Breast epithelium (tissue), 4 donors: ENCODE data around the gene SLC9A5. TPM values are rescaled to one million over a fixed set of nuclear protein-coding genes. Genes with fewer than 3 reads are reported as not detected.

Experiments used
- DNase-seq, 2 donors: peaks; one replicate each; pipeline ENCODE4 v3.0.0-alpha.2; 2019; ENCODE audit warnings: low spot score in 2 of 2
- H3K27ac ChIP-seq, 2 donors: fragments of 200-600 bp; sonication (generic) in 1 of 2; one replicate each; pipeline ENCODE4 v1.5.1; 2016 to 2019; ENCODE audit warnings: mild to moderate bottlenecking in 1 of 2
- H3K27me3 ChIP-seq, 2 donors: fragments of 200-600 bp; sonication (generic) in 1 of 2; one replicate each; pipeline versions ENCODE4 v1.5.1 to v1.6.0; 2017 to 2019; ENCODE audit warnings: control low read depth in 1 of 2, mild to moderate bottlenecking in 1 of 2
- H3K36me3 ChIP-seq: fragments of 200-600 bp; one replicate; pipeline ENCODE4 v1.5.1; 2019
- H3K4me1 ChIP-seq, 2 donors: fragments of 200-600 bp; sonication (generic); one replicate each; pipeline ENCODE4 v1.5.1; 2016 to 2019; ENCODE audit warnings: control low read depth in 1 of 2
- H3K4me3 ChIP-seq, 3 donors: fragments of 200-600 bp; sonication (generic); 1 replicate in 2 of 3; 2 replicates in 1 of 3; pipeline ENCODE4 v1.5.1; 2016 to 2019; ENCODE audit warnings: mild to moderate bottlenecking in 3 of 3, moderate library complexity in 2 of 3
- H3K9me3 ChIP-seq, 2 donors: fragments of 200-600 bp; sonication (generic) in 1 of 2; one replicate each; pipeline ENCODE4 v1.5.1; 2016 to 2019; ENCODE audit warnings: control low read depth in 1 of 2
- CTCF ChIP-seq, 3 donors: fragments of 450-650 bp; IDR thresholded peaks; one replicate each; pipeline ENCODE4 v1.5.1; 2016 to 2017; ENCODE audit warnings: antibody characterized with exemption in 3 of 3, mild to moderate bottlenecking in 3 of 3, moderate library complexity in 3 of 3
- POLR2A ChIP-seq: fragments of 450-650 bp; IDR thresholded peaks from one replicate; pipeline ENCODE4 v1.6.1; 2016; ENCODE audit warnings: antibody characterized with exemption, mild to moderate bottlenecking, moderate library complexity
- POLR2AphosphoS5 ChIP-seq, 3 donors: sonication (generic); formaldehyde crosslinking; IDR thresholded peaks; one replicate each; pipeline ENCODE4 v1.6.1; 2017; ENCODE audit warnings: antibody characterized with exemption in 3 of 3
- intact Hi-C: fragments of 100-400 bp; cut with DNase I; formaldehyde crosslinking; loops from one replicate; pipeline ENCODE4 v1.15.1; 2023; ENCODE audit warnings: low total_unique reads
- total RNA-seq, 3 donors: library from RNA; depleted of rRNA; stranded (reverse); fragments of >200 nt; gene quantifications; one replicate each; pipeline ENCODE4 v1.1.0, GENCODE V29; 2016

The SLC9A5 gene
- total RNA-seq, 3 donors from 2014 or later = 0.96 to 2.3 (median 1.3) TPM

GRCh38 chr16:67245186-67245585 lies 3.6 kb upstream of the SLC9A5 start:
- no peaks in the 10 kb centered on the region for H3K27me3 ChIP-seq
- H3K9me3 ChIP-seq = no peaks in the 10 kb centered on the region
- peak overlapping the region in 2 of 3 donors; percentile 78 to 91 for H3K4me3 ChIP-seq
- peak overlapping the region; percentile 76 to 96 for H3K27ac ChIP-seq
- intact Hi-C loops = no loop called here
- TF ChIP-seq CTCF (IDR thresholded peaks at IDR 0.05) = no peak
- no peak for TF ChIP-seq POLR2AphosphoS5 (IDR thresholded peaks at IDR 0.05)
- TF ChIP-seq POLR2A = no peak
- H3K36me3 ChIP-seq = no peaks in the 10 kb centered on the region
- DNase-seq = no peak
- peaks cover 20 to 38% of the 10 kb centered on the region in 2 donors for H3K4me1 ChIP-seq

GRCh38 chr16:67245674-67246080 lies 3.1 kb upstream of the SLC9A5 start:
- Histone ChIP-seq H3K36me3 (no peaks in the 10 kb centered on the region), H3K4me1 (peaks cover 17 to 33% of the 10 kb centered on the region in 2 donors), H3K9me3 (no peaks in the 10 kb centered on the region), H3K27ac (peak overlapping the region; percentile 76 to 96), H3K4me3 (peak overlapping the region; percentile 69 to 91 (median 78)), H3K27me3 (no peaks in the 10 kb centered on the region)
- TF ChIP-seq CTCF (IDR thresholded peaks at IDR 0.05) (no peak), POLR2A (no peak), POLR2AphosphoS5 (IDR thresholded peaks at IDR 0.05) (no peak)
- DNase-seq = peak in 1 of 2 donors; percentile 61
- intact Hi-C loops = no loop called here

- Histone ChIP-seq H3K4me1 (peaks cover 12 to 29% of the 10 kb centered on the region in 2 donors), H3K9me3 (no peaks in the 10 kb centered on the region), H3K27me3 (no peaks in the 10 kb centered on the region), H3K27ac (peak overlapping the region; percentile 76 to 96), H3K36me3 (no peaks in the 10 kb centered on the region), H3K4me3 (peak overlapping the region; percentile 69 to 91 (median 78))
- peak; percentile 70 to 78 for DNase-seq
- TF ChIP-seq POLR2A (no peak), POLR2AphosphoS5 (IDR thresholded peaks at IDR 0.05) (peak; percentile 42 to 66 (median 54)), CTCF (IDR thresholded peaks at IDR 0.05) (peak in 1 of 3 donors; percentile 26)
- intact Hi-C loops = no loop called here
These were observed 2.6 kb upstream of the SLC9A5 start for GRCh38 chr16:67246081-67246755.

- Histone ChIP-seq H3K36me3 (no peaks in the 10 kb centered on the region), H3K4me3 (peak overlapping the region; percentile 69 to 91 (median 78)), H3K4me1 (peaks cover 12 to 23% of the 10 kb centered on the region in 2 donors), H3K27me3 (no peaks in the 10 kb centered on the region), H3K27ac (peak overlapping the region; percentile 76 to 96), H3K9me3 (no peaks in the 10 kb centered on the region)
- TF ChIP-seq POLR2AphosphoS5 (IDR thresholded peaks at IDR 0.05) (peak in 2 of 3 donors; percentile 24 to 94), POLR2A (peak; percentile 58), CTCF (IDR thresholded peaks at IDR 0.05) (no peak)
- intact Hi-C loops = no loop called here
- peak; percentile 90 to 92 for DNase-seq
These were observed 2.0 kb upstream of the SLC9A5 start for GRCh38 chr16:67246756-67247191.
